D341Med (cell line): ENCODE data around the gene TSHZ1.

Source experiments
- DNase-seq: peaks from one replicate; pipeline ENCODE4 v3.0.0; 2012; ENCODE audit warnings: low spot score

The TSHZ1 gene

DNA sequence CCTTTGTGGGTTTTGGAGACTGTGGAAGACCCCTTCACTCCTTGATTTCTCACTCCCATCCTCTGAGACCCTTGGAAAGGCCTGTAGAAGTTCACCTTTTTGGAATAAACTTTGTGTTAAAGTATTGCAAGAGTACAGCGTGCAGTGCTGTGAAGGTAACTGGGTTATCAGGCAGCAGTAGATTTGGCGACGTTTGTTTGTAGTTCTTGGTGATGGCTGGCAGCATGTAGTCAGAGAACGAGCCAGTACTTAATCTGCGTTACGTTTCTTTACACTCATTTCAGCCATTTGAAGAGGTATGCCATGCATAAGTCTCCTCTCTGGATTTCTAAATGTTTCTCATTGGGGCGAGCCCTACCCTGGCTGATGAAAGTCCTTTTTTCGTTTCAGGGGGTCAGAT, 64.6 kb downstream of the TSHZ1 start:
- no peak for DNase-seq

DNA sequence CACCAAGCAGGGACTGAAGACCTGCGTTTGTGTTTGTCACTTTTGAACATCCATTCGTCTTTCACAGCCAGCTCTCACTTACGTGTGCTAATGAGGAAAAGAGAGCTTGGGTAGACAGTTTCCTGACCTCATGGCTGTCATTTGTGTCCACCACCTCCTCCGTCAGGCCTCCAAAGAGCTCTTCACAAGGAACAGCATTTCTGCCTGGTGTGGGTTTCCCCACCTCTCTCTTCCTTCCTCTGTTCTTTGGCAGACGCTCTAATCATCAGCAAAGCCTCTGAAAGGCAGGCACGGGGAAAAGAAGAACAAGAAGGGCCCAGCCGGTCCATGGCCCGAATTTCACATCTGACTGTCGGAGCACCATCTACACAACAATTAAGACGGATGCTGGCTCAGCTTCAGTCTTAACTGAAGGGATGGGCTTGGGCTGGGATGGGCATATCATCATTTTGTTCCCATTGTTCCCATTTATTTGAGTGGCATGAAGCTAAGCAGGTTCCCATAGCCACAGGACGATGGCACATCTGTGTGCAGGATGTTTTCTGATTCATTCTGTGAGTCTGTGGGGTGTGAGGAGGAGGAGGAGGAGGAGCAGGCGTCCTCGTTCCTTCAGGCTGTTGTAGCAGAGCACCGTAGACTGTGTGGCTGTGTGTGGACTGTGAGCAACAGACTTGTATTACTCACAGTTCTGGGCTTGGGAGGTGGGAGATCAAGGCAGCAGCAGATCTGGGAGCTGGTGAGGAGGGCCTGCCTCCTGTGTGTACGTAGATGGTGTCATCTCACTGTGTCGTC, 66.4 kb downstream of the TSHZ1 start:
- no peak for DNase-seq

DNA sequence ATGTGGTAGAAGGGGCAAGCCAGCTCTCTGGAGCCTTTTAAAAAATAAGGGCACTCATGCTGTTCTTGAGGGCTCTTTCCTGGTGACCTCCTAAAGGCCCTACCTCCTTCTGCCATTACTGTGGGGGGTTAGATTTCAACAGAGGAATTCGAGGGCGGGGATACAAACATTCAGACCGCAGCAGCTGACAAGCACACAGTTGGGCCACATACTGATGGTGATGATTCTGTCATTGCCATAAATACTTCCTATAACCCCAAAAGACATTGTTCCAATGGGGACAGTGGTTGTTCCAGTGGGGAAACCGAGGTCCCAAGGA, 67.0 kb downstream of the TSHZ1 start:
- DNase-seq: no peak

DNA sequence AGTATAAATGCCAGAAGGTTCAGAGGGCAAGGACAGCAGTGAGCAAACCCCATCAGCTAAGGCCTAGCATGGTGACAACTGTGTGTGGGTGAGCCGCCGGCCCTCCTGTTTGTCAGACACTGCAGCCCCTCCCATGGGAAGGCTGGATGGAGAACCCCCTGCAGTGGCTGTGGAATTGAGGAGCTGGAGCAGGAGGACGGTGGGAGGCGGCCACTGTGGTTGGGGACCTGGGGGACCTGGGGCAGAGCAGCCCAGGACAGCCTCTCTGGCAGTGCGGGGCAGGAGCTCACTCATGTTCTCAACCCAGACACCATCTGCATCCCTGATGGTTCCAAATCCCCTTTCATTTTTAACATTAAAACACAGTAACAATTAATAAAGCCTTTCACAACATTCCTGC, 68.8 kb downstream of the TSHZ1 start:
- DNase-seq: no peak

DNA sequence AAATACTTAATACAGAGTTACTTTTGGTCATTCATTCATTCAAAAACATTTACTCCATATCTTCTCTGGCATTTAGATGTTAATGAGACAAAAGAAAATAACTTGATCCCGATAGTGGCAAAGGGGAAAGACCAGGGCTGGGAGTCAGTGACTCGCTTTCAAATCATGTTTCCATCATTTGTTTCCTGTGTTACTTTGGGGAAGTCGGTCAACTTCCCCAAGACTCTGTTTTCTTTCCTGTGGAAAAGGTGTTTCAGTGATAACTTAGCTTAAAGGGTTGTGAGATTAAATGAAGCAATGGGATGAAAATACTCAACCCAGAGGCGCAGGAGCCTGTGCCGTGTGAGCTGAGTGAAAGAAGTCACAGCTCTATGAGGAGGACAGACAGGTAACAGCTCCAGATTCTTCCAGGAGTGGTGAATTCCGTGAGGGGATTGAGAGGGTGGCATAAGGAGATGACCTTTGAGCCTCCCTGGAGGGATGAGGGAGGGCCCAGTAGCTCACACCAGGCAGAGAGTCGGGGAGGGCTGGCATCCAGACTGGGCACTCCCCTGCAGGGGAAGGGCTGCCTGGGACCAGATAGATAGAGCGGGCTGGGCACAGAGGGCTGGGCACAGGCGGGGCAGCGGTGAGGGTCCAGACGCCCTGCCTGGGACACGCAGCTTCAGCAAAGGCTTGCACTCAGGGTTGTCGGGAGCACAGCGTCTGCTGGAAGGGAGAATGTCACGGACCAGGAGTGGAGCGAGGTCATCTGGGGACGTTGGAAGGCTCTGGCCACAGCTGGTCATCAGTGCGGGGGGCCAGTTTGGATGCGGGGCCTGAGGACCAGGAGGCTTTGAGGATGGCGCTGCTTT, 70.1 kb downstream of the TSHZ1 start:
- DNase-seq: no peak

DNA sequence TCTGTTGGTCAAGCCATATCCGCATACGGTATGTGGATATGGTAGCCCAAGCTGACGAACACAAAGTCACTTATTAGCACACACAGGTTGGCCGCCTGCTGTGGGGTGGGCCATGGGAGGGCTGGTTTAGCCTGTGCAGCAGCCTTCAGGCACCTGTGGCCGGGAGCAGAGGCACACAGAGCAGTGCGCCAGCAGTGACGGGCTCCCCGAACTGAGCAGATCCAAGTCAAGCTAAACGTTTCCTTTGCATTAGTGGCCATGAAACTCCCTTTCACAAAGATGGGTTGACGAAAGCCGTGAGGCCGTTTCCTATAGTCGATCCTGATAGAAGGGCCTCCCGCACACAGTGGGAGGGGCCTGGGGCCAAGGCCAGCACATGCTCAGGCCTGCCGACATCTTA, 72.1 kb downstream of the TSHZ1 start:
- DNase-seq: no peak

DNA sequence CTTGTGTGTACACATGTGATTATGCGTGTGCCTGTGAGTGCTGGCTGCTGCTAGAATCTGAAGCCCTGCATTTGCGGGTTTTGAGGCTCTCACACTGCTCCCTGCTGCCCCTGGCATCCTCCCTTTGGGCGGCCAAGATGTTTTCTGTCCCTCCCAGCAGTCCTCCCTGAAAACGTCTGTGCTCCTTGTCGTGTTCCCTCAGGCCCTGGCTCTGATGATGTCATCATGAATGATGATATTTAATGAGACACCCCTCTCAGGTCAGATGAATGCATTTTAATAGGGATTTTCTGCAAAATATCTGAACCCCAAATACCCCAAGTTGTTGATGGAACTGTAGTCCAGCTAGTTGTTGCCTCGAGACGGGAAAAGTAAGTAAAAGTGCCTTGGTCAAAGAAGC, 73.1 kb downstream of the TSHZ1 start:
- DNase-seq: no peak

DNA sequence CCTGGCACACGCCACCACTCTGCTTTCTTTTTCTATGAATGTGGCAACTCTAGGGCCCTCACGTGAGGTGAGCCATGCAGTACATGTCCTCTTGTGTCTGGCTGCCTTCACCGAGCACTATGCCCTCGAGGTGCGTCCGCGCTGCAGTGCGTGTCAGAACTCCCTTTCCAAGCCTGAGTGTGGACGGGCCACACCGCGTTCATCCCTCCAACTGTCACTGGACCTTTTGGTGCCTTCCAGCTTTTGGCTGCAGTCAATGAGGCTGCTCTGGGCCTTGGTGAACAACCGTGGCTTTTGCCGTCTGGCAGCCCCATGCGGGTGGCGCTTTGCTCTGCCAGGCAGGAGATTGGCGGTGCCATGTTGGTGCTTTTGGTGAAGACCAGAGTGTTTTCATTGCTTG, 74.0 kb downstream of the TSHZ1 start:
- no peak for DNase-seq

DNA sequence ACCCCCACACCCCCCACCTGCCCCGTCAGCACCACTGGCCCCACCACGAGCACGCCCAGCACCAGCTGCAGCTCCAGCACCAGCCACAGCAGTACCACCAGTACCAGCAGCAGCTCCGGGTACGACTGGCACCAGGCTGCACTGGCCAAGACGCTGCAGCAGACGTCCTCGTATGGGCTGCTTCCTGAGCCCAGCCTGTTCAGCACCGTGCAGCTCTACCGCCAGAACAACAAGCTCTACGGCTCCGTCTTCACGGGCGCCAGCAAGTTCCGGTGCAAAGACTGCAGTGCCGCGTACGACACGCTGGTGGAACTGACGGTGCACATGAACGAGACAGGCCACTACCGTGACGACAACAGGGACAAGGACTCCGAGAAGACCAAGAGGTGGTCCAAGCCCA, 75.3 kb downstream of the TSHZ1 start:
- DNase-seq: no peak

DNA sequence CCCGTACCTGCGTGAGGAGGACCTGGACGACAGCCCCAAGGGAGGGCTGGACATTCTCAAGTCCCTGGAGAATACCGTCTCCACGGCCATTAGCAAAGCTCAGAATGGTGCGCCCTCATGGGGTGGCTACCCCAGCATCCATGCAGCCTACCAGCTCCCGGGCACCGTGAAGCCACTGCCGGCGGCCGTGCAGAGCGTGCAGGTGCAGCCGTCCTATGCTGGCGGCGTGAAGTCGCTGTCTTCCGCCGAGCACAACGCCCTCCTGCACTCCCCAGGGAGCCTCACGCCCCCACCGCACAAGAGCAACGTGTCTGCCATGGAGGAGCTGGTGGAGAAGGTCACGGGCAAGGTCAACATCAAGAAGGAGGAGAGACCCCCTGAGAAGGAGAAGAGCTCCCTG, 76.4 kb downstream of the TSHZ1 start:
- no peak for DNase-seq

DNA sequence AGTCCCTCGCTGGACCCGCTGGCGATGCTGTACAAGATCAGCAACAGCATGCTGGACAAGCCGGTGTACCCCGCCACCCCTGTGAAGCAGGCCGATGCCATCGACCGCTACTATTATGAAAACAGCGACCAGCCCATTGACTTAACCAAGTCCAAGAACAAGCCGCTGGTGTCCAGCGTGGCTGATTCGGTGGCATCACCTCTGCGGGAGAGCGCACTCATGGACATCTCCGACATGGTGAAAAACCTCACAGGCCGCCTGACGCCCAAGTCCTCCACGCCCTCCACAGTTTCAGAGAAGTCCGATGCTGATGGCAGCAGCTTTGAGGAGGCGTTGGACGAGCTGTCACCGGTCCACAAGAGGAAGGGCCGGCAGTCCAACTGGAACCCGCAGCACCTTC, 77.1 kb downstream of the TSHZ1 start:
- no peak for DNase-seq

DNA sequence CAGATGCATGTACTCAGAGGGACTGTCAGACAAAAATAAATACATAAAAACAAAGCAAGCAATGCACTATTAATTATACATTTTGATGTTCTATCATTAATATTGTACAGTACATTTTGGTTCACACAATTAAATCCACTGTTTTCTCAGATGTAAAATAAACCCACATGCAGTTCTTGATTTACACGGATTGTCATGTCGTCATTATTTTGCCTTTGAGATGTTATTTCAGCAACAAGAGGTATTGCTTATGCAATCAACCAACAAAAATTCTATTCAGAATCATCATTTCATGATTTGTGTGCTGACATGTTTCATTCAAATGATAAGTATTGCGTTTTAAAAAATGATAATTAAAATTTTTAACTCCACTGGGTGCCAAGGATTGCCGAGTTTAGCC, 79.2 kb downstream of the TSHZ1 start:
- no peak for DNase-seq

DNA sequence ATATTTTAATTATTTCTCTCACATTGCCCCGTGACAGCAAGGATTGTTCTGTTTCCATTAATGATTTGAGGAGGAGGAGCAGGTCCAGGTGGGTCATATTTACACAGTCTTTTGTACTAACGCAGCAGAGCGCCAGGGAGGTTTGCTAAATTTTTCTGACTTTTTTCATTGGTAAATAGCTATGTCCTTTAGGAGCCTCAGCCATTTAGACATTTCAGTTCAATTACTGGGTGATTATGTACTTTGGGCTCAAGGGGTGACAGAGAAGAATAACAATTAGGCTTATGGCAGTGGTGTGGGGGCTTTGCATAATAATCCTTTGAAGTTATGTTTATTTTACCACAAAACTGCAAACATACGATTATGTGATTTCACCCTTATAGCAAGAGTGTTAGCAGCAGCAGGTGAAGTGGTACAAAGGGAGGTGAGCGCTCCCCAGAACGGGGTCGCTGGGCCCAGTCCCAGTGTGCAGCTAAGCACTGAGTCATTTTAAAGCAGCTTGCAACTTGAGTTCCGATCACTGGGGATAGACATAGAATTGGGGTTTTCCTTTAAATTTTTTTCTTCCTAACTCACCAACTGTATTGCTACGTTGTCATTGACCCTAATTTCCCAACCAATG, 80.3 kb downstream of the TSHZ1 start:
- DNase-seq: no peak

DNA sequence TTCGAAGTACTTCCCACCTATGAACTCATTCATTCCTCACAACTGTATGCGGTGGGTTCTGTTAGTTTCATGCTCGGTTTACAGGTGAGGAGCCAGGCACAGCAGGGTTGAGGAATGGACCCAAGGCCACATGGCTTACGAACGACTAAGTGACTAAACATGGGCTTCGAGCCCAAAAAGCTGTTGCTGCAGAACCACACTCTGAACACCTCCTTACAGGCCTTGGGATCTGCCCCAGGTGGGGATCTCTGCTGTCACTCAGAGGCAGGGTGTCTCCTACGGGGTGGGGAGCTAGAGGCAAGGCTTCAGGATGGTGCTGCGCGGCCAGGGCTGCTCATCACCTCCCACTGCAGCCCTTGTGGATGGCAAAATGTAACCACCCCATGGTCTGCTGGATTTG, 80.9 kb downstream of the TSHZ1 start:
- no peak for DNase-seq

DNA sequence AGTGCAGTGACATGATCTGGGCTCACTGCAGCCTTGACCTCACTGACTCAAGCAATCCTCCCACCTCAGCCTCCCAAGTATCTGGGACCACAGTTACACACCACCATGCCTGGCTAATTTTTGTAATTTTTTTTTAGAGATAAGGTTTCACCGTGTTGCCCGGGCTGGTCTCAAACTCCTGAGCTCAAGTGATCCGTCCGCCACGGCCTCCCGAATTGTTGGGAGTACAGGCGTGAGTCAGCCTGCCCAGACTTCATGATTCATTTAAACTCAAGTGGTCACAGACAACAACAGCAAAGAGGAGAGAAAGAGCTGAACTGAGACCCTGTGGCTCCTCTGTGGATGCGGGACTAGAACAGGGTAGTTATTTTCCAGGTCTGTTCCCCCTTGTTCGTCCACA, 83.0 kb downstream of the TSHZ1 start:
- no peak for DNase-seq

DNA sequence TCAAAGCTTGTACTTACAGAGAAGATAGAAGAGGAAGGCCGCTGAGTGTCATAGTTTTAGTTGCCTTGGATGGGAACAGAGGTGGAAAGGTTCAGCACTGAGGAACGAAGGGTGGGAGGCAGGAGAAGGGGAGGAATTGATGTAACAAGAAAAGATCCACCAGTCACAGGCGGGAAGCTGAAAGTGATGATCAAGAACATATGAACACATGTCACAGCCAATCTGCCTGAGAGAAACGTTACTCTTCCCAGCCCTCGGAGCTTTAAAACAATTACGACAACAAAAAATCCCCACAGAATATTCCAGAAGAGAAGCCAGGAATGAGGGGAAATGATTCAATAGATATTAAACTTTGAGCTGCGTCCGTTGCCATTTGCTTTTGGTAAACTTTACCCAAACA, 87.1 kb downstream of the TSHZ1 start:
- DNase-seq: no peak

DNA sequence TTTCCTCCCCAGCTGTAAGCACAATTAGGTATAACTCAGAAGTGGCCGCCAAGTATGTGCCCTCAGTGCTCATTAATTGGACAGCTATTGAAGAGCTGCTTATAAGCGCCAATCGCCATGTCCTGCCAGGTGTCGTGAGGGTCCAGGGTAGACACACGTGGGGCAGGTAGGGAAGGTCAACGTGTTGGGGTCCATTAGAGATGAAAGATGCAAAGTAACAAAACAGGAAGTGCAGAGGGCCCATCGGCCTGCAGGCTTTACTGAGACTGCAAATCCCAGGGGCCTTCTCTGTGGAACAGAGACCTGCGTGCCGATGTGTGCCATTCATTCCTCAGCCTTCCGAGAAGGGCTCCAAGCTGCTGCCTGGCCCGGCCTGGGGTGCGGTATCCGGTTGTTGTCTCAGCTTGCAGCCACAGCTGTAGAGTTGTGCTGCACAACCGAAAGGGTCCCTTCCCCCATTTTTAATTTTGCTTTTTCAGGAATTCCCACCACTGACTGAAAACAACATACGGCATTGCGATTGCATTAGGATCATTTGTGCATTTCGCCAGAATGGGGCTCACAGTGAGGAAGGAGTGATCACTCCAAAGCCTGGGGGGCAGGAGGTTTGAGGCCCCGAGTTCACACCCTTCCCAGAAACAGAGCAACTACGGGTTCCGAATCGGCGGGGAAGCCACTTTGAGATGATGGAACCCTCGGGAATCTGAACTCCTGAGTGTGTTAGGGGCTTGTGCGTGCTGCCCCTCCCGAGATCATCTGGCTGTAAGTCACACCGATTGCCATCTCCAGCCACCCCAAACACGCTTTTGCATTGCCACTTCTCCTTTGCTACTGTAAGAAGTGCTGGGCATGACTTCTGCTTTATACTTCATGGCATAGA, 94.3 kb downstream of the TSHZ1 start:
- no peak for DNase-seq

DNA sequence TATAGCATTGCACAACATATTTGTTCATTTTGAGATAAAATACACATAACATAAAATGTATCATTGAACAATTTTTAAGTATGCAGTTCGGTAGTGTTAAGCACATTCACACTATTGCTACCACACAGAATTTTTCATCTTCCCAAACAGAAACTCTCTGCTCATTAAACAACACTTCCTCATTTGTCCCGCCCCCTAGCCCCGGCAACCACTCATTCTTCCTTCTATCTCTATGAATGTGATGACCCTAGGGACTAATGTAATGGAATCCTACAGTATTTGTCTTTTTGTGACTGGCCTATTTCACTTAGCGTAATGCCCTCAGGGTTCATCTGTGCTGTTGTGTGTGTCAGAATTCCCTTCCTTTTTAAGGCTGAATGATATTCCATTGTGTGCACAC, 95.4 kb downstream of the TSHZ1 start:
- no peak for DNase-seq

DNA sequence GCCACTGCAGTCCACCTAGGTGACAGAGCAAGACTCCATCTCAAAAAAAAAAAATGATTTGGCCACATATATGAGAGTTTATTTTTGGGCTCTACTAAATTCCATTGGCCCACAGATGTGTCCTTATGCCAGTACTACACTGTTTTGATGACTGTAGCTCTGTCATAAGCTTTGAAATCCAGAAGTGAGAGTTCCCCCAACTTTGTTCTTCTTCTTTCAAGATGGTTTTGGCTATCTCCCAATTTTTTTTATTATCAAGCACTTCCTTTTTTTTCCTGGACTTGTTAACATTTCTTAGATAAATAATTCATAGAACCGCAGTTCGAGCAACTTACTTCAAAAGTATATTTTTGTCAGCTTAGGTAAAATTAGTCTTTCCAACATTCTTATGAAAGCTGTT, 96.9 kb downstream of the TSHZ1 start:
- DNase-seq: no peak

DNA sequence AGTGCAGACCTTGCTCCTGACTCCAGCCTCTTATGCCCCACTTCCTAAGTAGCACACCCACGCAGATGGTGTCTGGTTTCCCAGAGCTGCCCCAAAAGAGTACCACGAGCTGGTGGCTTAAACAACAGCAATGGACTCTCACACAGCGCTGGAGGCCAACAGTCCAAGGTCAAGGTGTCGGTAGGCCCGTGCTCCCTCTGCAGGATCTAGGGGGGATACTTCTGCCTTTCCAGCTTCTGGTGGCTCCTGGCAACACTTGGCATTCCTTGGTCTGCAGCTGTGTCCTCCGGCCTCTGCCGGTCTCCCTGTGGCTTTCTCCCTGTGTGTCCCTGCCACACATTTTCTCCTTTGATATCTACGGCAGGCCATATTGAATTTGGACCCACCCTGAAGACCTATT, 99.0 kb downstream of the TSHZ1 start:
- DNase-seq: no peak

DNA sequence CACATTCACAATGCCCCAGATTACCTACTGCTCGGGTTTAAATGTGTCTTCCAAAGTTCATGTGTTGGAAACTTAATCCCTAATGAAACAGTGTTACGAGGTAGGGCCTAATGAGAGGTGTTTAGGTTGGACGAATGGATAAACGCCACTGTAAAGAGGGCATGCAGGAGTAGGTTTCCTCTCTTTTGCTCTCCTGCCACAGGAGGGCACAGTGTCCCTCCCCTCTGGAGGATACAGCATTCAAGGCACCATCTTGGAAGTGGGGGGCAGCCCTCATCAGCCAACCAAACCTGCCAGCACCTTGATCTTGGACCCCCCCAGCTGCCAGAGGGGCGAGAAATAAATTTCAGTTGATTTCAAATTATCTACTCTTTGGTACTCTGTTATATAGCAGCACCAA, 103.5 kb downstream of the TSHZ1 start:
- no peak for DNase-seq

DNA sequence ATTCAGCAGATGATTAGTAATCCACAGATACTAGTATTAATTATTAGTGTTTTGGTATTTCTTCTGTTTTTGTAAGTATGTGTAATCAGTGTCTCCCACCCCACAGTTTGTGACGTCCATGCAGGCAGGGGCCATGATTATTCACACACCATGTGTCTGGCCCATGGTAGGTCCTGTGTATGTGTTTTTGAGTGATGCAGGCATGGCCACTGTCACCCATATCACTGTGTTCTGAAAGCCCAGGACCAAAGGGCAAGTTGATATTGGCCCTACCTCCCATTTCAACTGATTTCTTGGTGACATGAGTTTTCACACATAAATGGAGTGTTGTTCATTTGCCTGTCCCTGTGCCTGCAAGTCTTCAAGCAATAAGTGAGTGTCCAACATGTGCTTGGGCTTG, 104.0 kb downstream of the TSHZ1 start:
- DNase-seq: no peak
